CD8-positive, alpha-beta memory T cell (primary cell): ENCODE measurements around the gene ENKD1. TPM values are rescaled to one million over a fixed set of nuclear protein-coding genes. Genes with fewer than 3 reads are reported as not detected.

Experiments used
- CTCF ChIA-PET: fragments of 350-600 bp; sonication (Branson Sonifier 250); formaldehyde crosslinking; loops from one replicate; lab custom pipeline; 2021; ENCODE audit warnings: antibody characterized with exemption; lab: Charles Lee
- POLR2A ChIA-PET: fragments of 350-600 bp; sonication (Branson Sonifier 250); formaldehyde crosslinking; loops from one replicate; lab custom pipeline; 2021; ENCODE audit warnings: antibody characterized with exemption; lab: Charles Lee
- DNase-seq, 5 donors: peaks; one replicate each; pipeline versions ENCODE4 v3.0.0 to v3.0.0-alpha.2; 2020 to 2022; ENCODE audit warnings: mixed read lengths in 1 of 5
- H3K27ac ChIP-seq: one replicate; pipeline ENCODE4 v1.7.0; 2013; ENCODE audit warnings: low read depth, mild to moderate bottlenecking, low read length, moderate library complexity
- H3K27me3 ChIP-seq: 2 replicates; pipeline ENCODE4 v1.7.0; 2013; ENCODE audit warnings: low read length, mild to moderate bottlenecking; ENCODE audit not compliant: insufficient read depth, poor library complexity, severe bottlenecking
- H3K36me3 ChIP-seq: 2 replicates; pipeline ENCODE4 v1.7.0; 2013; ENCODE audit warnings: mild to moderate bottlenecking, low read length, moderate library complexity; ENCODE audit not compliant: insufficient read depth
- H3K4me1 ChIP-seq: 2 replicates; pipeline ENCODE4 v1.7.0; 2013; ENCODE audit warnings: mild to moderate bottlenecking, low read length, moderate library complexity; ENCODE audit not compliant: insufficient read depth
- H3K4me3 ChIP-seq: 2 replicates; pipeline ENCODE4 v1.7.0; 2013; ENCODE audit warnings: mild to moderate bottlenecking, low read length
- H3K9me3 ChIP-seq: 2 replicates; pipeline ENCODE4 v1.7.0; 2013; ENCODE audit warnings: mild to moderate bottlenecking, low read length
- H3K27ac Mint-ChIP-seq, 8 donors: one replicate each; pipeline ENCODE4 v1.8.0; 2020 to 2021; ENCODE audit warnings: mixed read lengths in 8 of 8, mild to moderate bottlenecking in 6 of 8, inconsistent platforms in 3 of 8, moderate library complexity in 3 of 8
- H3K27me3 Mint-ChIP-seq, 2 donors: one replicate each; pipeline ENCODE4 v1.8.0; 2020 to 2021; ENCODE audit warnings: mixed read lengths in 2 of 2, mild to moderate bottlenecking in 1 of 2, moderate library complexity in 1 of 2
- H3K36me3 Mint-ChIP-seq, 3 donors: one replicate each; pipeline ENCODE4 v1.8.0; 2020 to 2021; ENCODE audit warnings: mixed read lengths in 3 of 3, inconsistent platforms in 1 of 3, mild to moderate bottlenecking in 1 of 3
- H3K4me1 Mint-ChIP-seq, 3 donors: one replicate each; pipeline ENCODE4 v1.8.0; 2020 to 2021; ENCODE audit warnings: mixed read lengths in 3 of 3, inconsistent platforms in 1 of 3, mild to moderate bottlenecking in 1 of 3
- H3K4me3 Mint-ChIP-seq, 7 donors: one replicate each; pipeline ENCODE4 v1.8.0; 2020 to 2021; ENCODE audit warnings: mixed read lengths in 7 of 7, mild to moderate bottlenecking in 6 of 7, moderate library complexity in 4 of 7, inconsistent platforms in 2 of 7
- H3K9me3 Mint-ChIP-seq, 5 donors: one replicate each; pipeline ENCODE4 v1.8.0; 2020 to 2022; ENCODE audit warnings: mixed read lengths in 5 of 5, mild to moderate bottlenecking in 3 of 5, moderate library complexity in 2 of 5, inconsistent platforms in 1 of 5
- polyA plus RNA-seq: library from polyadenylated mRNA; unstranded; fragments of 300-500 nt; fragmentation: Illumina TruSeq; gene quantifications from one replicate; pipeline ENCODE4 v1.2.3, GENCODE V29; 2021
- total RNA-seq, 2 experiments: library from RNA; stranded (reverse); gene quantifications; one replicate each; pipeline ENCODE4 v1.2.3, GENCODE V29; 2021

The ENKD1 gene
- total and polyA plus RNA-seq, 3 experiments from 2014 or later = 1.7 to 15.6 (median 15.1) TPM

DNA sequence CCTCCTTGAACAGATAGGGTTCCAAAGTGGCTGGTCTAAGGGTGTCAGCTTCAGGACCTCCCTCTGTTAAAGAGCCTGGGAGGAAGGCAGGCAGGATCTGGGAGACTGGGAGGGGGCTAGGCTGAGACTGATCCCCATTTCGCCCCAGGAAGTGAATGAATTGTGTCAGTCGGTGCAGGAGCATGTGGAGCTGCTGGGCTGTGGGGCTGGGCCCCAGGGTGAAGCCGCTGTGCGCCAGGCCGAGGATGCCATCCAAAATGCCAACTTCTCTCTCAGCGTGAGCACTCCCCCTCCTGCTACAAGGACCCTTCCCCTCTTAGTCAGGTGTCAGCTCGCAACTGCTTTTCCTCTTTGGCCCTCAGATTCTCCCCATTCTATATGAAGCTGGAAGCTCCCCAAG, 15.5 kb downstream of the ENKD1 start:
- H3K27me3 ChIP-seq = no peaks in the 10 kb centered on the region
- no peak for DNase-seq
- Mint-ChIP-seq H3K9me3 (no peaks in the 10 kb centered on the region), H3K36me3 (peaks cover 5 to 69% (median 9%) of the 10 kb centered on the region in 3 donors), H3K27me3 (no peaks in the 10 kb centered on the region), H3K4me1 (peaks cover 8 to 17% (median 8%) of the 10 kb centered on the region in 3 donors), H3K27ac (peak overlapping the region in 4 of 8 donors; percentile 50 to 80 (median 61)), H3K4me3 (peak overlapping the region in 1 of 7 donors; percentile 53)
- no peak overlapping the region for H3K27ac ChIP-seq
- CTCF ChIA-PET = interaction anchor here (0.7 to 1.3 kb wide), 5 partner anchors 95 to 170 kb away, joined by 3 to 6 read pairs (median 4); partner anchors contain the start of gene ATP6V0D1
- no peak overlapping the region for H3K4me3 ChIP-seq
- H3K36me3 ChIP-seq = peaks cover 16% of the 10 kb centered on the region
- H3K4me1 ChIP-seq = peaks cover 11% of the 10 kb centered on the region
- H3K9me3 ChIP-seq = no peaks in the 10 kb centered on the region
- POLR2A ChIA-PET = no interaction called here

DNA sequence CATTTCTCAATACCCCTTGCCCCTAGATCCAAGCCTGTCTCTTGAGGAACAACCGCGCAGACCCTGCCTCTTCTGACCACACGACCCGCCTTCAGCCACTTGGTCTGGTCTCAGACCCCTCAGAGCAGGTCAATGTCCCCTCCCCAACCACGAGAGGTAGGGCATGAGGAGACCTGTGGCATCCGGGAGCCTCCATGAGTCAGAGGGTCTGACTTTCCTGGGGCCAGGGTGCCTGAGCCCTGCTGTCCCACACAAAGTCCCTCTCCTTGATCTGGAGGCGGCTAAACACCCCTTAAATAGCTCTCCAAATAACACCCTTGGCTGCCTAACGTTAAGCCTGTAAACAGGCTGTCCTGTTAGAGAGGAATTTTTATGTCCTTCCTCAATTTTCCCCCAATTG, 16.5 kb downstream of the ENKD1 start:
- H3K4me3 ChIP-seq = no peak overlapping the region
- Mint-ChIP-seq H3K27ac (peak overlapping the region in 4 of 8 donors; percentile 45 to 64 (median 56)), H3K27me3 (no peaks in the 10 kb centered on the region), H3K36me3 (peaks cover 5 to 65% (median 9%) of the 10 kb centered on the region in 3 donors), H3K4me3 (peak overlapping the region in 2 of 7 donors; percentile 34 to 53), H3K9me3 (no peaks in the 10 kb centered on the region), H3K4me1 (peaks cover 8 to 23% (median 13%) of the 10 kb centered on the region in 3 donors)
- no peak for DNase-seq
- peaks cover 19% of the 10 kb centered on the region for H3K4me1 ChIP-seq
- no peaks in the 10 kb centered on the region for H3K9me3 ChIP-seq
- H3K27me3 ChIP-seq = no peaks in the 10 kb centered on the region
- peaks cover 16% of the 10 kb centered on the region for H3K36me3 ChIP-seq
- H3K27ac ChIP-seq = no peak overlapping the region
- ChIA-PET CTCF (interaction anchor here (1.0 to 1.3 kb wide), 3 partner anchors 94 to 169 kb away, joined by 3 to 6 read pairs (median 4); partner anchors contain the start of gene ATP6V0D1), POLR2A (no interaction called here)

DNA sequence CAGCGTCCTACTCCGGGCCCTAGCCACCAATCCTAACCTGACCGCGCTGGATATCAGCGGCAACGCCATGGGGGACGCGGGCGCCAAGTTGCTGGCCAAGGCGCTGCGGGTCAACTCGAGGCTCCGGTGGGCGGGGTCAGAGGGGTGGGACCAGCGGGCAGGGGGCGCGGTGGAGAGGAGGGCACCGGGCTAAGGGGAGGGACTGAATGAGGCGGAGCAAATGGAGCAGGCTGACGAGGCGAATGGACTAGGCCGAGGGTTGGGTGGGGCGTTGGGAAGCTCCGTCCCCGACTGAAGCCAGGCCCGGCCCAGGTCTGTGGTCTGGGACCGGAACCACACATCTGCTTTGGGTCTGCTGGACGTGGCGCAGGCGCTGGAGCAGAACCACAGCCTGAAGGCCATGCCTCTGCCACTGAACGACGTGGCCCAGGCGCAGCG, 17.0 kb downstream of the ENKD1 start:
- H3K4me1 Mint-ChIP-seq = peaks cover 10 to 24% (median 14%) of the 10 kb centered on the region in 3 donors

DNA sequence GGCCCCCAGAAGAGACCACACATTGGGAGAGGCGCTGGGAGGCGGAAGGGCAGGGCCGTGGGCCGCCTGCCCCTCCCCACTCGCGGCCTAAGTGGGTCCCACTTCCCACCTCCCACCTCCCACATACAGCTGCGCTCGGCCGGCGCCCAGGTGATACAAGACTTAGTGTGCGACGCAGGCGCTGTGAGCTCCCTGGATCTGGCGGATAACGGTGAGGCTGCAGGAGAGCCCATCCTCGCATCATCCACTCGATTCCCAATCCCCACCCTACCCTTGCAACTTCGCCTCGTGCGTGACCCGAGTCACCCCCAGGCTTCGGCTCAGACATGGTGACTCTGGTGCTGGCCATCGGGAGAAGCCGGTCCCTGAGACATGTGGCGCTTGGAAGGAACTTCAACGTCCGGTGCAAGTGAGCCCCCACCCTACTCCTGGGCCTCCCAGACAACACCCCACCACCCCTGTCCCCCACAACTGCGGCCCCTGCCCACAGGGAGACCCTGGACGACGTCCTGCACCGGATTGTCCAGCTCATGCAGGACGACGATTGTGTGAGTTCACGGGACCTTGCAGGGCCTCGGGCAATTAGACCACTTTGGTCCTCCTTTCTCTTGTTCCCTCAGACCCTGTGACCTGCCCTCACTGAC, 17.7 kb downstream of the ENKD1 start:
- ChIA-PET CTCF (interaction anchor here (1.9 to 13.0 kb wide), 3 partner anchors 85 to 128 kb away, joined by 7 to 235 read pairs (median 89); no protein-coding TSS in a partner anchor), POLR2A (no interaction called here)
- Mint-ChIP-seq H3K4me3 (no peak overlapping the region), H3K27me3 (no peaks in the 10 kb centered on the region), H3K9me3 (no peaks in the 10 kb centered on the region), H3K36me3 (peaks cover 5 to 56% (median 9%) of the 10 kb centered on the region in 3 donors), H3K27ac (peak overlapping the region in 1 of 8 donors; percentile 43), H3K4me1 (peaks cover 13 to 30% (median 16%) of the 10 kb centered on the region in 3 donors)
- H3K27me3 ChIP-seq = no peaks in the 10 kb centered on the region
- H3K9me3 ChIP-seq = no peaks in the 10 kb centered on the region
- H3K27ac ChIP-seq = no peak overlapping the region
- H3K4me1 ChIP-seq = peaks cover 23% of the 10 kb centered on the region
- DNase-seq = no peak
- H3K36me3 ChIP-seq = peaks cover 16% of the 10 kb centered on the region
- H3K4me3 ChIP-seq = no peak overlapping the region

More for the DNA sequence above, 17.0 kb downstream of the ENKD1 start:
- no peaks in the 10 kb centered on the region for H3K27me3 Mint-ChIP-seq
- Histone ChIP-seq H3K27ac (no peak overlapping the region), H3K27me3 (no peaks in the 10 kb centered on the region), H3K9me3 (no peaks in the 10 kb centered on the region), H3K4me3 (no peak overlapping the region), H3K36me3 (peaks cover 16% of the 10 kb centered on the region), H3K4me1 (peaks cover 20% of the 10 kb centered on the region)
- H3K27ac Mint-ChIP-seq = no peak overlapping the region
- no peaks in the 10 kb centered on the region for H3K9me3 Mint-ChIP-seq
- ChIA-PET CTCF (interaction anchor here (1.3 to 13.0 kb wide), 2 partner anchors 101 to 128 kb away, joined by 6 to 235 read pairs; no protein-coding TSS in a partner anchor), POLR2A (no interaction called here)
- H3K36me3 Mint-ChIP-seq = peaks cover 5 to 60% (median 9%) of the 10 kb centered on the region in 3 donors
- no peak for DNase-seq
- no peak overlapping the region for H3K4me3 Mint-ChIP-seq

DNA sequence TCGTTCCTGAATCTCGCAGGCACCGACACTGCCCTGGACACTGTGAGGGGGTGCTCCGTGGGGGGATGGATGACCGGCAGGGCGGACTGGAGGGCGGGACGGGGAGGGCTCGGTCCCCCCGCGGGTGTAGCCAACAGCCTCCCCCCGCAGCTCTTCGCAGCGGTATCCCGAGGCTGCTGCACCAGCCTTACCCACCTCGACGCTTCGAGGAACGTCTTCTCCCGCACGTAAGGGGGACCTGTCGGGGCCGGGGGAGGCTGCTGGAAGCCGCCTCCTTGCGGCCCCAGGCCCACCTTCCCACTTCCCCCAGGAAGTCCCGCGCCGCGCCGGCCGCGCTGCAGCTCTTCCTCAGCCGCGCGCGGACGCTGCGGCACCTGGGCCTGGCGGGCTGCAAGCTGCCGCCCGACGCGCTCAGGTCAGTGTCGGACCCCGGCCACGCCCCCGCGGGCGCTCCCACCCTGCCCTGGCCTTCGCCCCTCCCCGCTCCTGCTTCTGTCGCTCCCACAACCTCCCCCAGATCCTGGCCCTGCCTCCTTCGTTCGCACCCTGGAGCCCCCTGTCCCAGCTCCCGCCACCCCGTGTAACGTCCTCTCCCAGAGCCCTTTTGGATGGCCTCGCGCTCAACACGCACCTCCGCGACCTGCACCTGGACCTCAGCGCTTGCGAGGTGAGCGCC, 18.3 kb downstream of the ENKD1 start:
- no peak overlapping the region for H3K27ac Mint-ChIP-seq
- DNase-seq = no peak
- peaks cover 5 to 54% (median 9%) of the 10 kb centered on the region in 3 donors for H3K36me3 Mint-ChIP-seq
- Histone ChIP-seq H3K4me3 (no peak overlapping the region), H3K36me3 (peaks cover 16% of the 10 kb centered on the region), H3K27ac (no peak overlapping the region), H3K9me3 (no peaks in the 10 kb centered on the region), H3K4me1 (peaks cover 23% of the 10 kb centered on the region), H3K27me3 (no peaks in the 10 kb centered on the region)
- no peaks in the 10 kb centered on the region for H3K27me3 Mint-ChIP-seq
- H3K9me3 Mint-ChIP-seq = no peaks in the 10 kb centered on the region
- H3K4me3 Mint-ChIP-seq = no peak overlapping the region
- POLR2A ChIA-PET = no interaction called here
- peaks cover 13 to 31% (median 16%) of the 10 kb centered on the region in 3 donors for H3K4me1 Mint-ChIP-seq
- CTCF ChIA-PET = interaction anchor here (1.0 to 13.0 kb wide), 4 partner anchors 12 to 127 kb away, joined by 3 to 235 read pairs (median 48); partner anchors contain the start of gene ACD

DNA sequence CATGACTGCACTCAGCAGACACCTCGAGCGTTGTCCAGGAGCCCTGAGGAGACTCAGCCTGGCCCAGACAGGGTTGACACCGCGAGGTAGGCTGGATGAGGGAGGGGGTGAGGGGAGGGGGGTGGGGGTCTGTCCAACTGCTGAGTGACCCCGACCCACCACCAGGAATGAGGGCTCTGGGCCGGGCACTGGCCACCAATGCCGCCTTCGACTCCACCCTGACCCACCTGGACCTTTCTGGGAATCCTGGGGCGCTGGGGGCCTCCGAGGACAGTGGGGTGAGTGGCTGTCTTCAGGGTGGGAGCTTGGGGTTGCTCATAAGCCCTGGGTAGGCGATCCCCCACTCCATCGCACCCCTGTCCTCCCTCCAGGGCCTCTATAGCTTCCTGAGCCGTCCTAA, 18.9 kb downstream of the ENKD1 start:
- H3K9me3 ChIP-seq = no peaks in the 10 kb centered on the region
- CTCF ChIA-PET = interaction anchor here (1.0 to 13.0 kb wide), 4 partner anchors 13 to 127 kb away, joined by 3 to 235 read pairs (median 48); partner anchors contain the start of gene ACD
- H3K27ac ChIP-seq = no peak overlapping the region
- POLR2A ChIA-PET = interaction anchor here (0.6 kb wide), 1 partner anchor 104 kb away, joined by 3 read pairs; no protein-coding TSS in a partner anchor
- Mint-ChIP-seq H3K36me3 (peaks cover 5 to 54% (median 9%) of the 10 kb centered on the region in 3 donors), H3K27me3 (no peaks in the 10 kb centered on the region), H3K4me1 (peaks cover 13 to 31% (median 16%) of the 10 kb centered on the region in 3 donors), H3K4me3 (no peak overlapping the region), H3K9me3 (no peaks in the 10 kb centered on the region), H3K27ac (peak overlapping the region in 1 of 8 donors; percentile 29)
- no peak for DNase-seq
- no peak overlapping the region for H3K4me3 ChIP-seq
- peaks cover 16% of the 10 kb centered on the region for H3K36me3 ChIP-seq
- no peaks in the 10 kb centered on the region for H3K27me3 ChIP-seq
- H3K4me1 ChIP-seq = peaks cover 23% of the 10 kb centered on the region

DNA sequence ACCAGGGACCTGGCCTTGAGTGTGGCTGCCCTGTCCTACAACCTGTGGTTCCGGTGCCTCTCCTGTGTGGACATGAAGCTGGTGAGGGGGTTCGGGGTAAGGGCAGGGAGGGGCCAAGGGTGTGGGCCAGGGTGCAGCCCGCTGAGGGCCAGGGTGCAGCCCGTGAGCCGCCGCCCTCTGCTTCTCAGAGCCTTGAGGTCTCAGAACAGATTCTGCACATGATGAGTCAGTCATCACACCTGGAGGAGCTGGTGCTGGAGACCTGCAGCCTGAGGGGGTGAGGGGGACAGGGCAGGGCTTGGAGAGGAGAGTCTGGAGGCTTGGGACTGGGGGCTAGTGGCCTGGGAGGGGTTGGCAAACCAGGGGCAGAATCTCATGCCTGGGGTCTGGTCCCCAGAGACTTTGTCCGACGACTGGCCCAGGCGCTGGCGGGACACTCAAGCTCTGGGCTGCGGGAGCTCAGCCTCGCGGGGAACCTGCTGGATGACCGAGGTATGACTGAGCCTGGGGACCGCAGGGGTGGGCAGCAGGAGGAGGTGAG, 19.4 kb downstream of the ENKD1 start:
- Mint-ChIP-seq H3K9me3 (no peaks in the 10 kb centered on the region), H3K4me1 (peaks cover 13 to 31% (median 16%) of the 10 kb centered on the region in 3 donors), H3K27me3 (no peaks in the 10 kb centered on the region), H3K4me3 (no peak overlapping the region), H3K36me3 (peaks cover 5 to 51% (median 9%) of the 10 kb centered on the region in 3 donors), H3K27ac (peak overlapping the region in 1 of 8 donors; percentile 29)
- DNase-seq = no peak
- no peak overlapping the region for H3K4me3 ChIP-seq
- ChIA-PET CTCF (interaction anchor here (1.0 to 13.0 kb wide), 5 partner anchors 13 to 126 kb away, joined by 3 to 235 read pairs (median 22); partner anchors contain the start of gene ACD), POLR2A (interaction anchor here (0.6 to 2.1 kb wide), 3 partner anchors 11 to 103 kb away, joined by 3 to 8 read pairs (median 4); partner anchors contain the start of gene ACD)
- no peak overlapping the region for H3K27ac ChIP-seq
- peaks cover 13% of the 10 kb centered on the region for H3K36me3 ChIP-seq
- no peaks in the 10 kb centered on the region for H3K9me3 ChIP-seq
- H3K27me3 ChIP-seq = no peaks in the 10 kb centered on the region
- peaks cover 23% of the 10 kb centered on the region for H3K4me1 ChIP-seq
